K562 (cell line): Measurements from ENCODE around the gene ZBTB44. TPM values are rescaled to one million over a fixed set of nuclear protein-coding genes. Genes with fewer than 3 reads are reported as not detected.

ENCODE experiments used
- ASH1L ChIP-seq: fragments of 450-650 bp; IDR thresholded peaks from 2 replicates; pipeline ENCODE4 v1.6.1; 2018; ENCODE audit warnings: borderline replicate concordance, mild to moderate bottlenecking, low read depth; ENCODE audit not compliant: partially characterized antibody
- ATF1 ChIP-seq, 2 experiments: fragments of 450-650 bp in 1 of 2; IDR thresholded peaks; 2 replicates each; pipeline ENCODE4 v1.6.1; 2016; ENCODE audit warnings: missing compliant biosample characterization in 1 of 2, missing genetic modification characterization in 1 of 2
- ATF7 ChIP-seq: fragments of 450-650 bp; IDR thresholded peaks from 2 replicates; pipeline ENCODE4 v1.7.1; 2014; ENCODE audit warnings: mild to moderate bottlenecking, moderate library complexity
- CBFB ChIP-seq: sonication (generic); formaldehyde crosslinking; IDR thresholded peaks from 2 replicates; pipeline ENCODE4 v1.4.0; 2020; ENCODE audit warnings: mild to moderate bottlenecking, missing genetic modification reagents
- E2F3 ChIP-seq: fragments of 250-450 bp; sonication (Bioruptor Pico); IDR thresholded peaks from 2 replicates; pipeline ENCODE4 v1.4.0; 2020; ENCODE audit warnings: mild to moderate bottlenecking
- EHMT2 ChIP-seq: fragments of 450-650 bp; IDR thresholded peaks from 2 replicates; pipeline ENCODE4 v1.6.1; 2018; ENCODE audit warnings: antibody characterized with exemption
- ETV1 ChIP-seq: fragments of 450-650 bp; conservative IDR thresholded peaks from 2 replicates; pipeline ENCODE4 v1.6.1; 2016; ENCODE audit warnings: missing genetic modification characterization, control low read depth, low read depth, missing compliant biosample characterization
- HCFC1 ChIP-seq: IDR thresholded peaks from 2 replicates; pipeline ENCODE4 v1.6.1; 2012; ENCODE audit warnings: low read depth, low read length, improper control_type of control experiment
- HDAC1 ChIP-seq, 2 experiments: fragments of 450-650 bp; IDR thresholded peaks; 2 replicates each; pipeline ENCODE4 v1.6.1; 2016 to 2017; ENCODE audit warnings: inconsistent platforms in 1 of 2, mild to moderate bottlenecking in 1 of 2, moderate library complexity in 1 of 2
- KDM1A ChIP-seq, 2 experiments: fragments of 450-650 bp; IDR thresholded peaks; 2 replicates each; pipeline ENCODE4 v1.6.1; 2016; ENCODE audit warnings: mild to moderate bottlenecking in 2 of 2
- MAZ ChIP-seq, 2 experiments: fragments of 450-650 bp in 1 of 2; sonication (generic) in 1 of 2; formaldehyde crosslinking; IDR thresholded peaks in 1 of 2; conservative IDR thresholded peaks in 1 of 2; 2 replicates each; pipeline versions ENCODE4 v1.4.0 to v1.5.0; 2020; ENCODE audit warnings: mild to moderate bottlenecking in 1 of 2, missing genetic modification reagents in 1 of 2
- MEF2A ChIP-seq: IDR thresholded peaks from 2 replicates; pipeline ENCODE4 v1.6.1; 2011; ENCODE audit warnings: low read depth, mild to moderate bottlenecking, low read length, moderate library complexity; ENCODE audit not compliant: control insufficient read depth
- MYC ChIP-seq, 2 experiments: fragments of 250-450 bp in 1 of 2; sonication (Bioruptor Pico) in 1 of 2; IDR thresholded peaks; 2 replicates each; pipeline versions ENCODE4 v1.5.1 to v1.6.1; 2012 to 2021; ENCODE audit warnings: low read depth in 2 of 2, borderline replicate concordance in 1 of 2, improper control_type of control experiment in 1 of 2, low read length in 1 of 2, mild to moderate bottlenecking in 1 of 2, moderate library complexity in 1 of 2
- NONO ChIP-seq, 2 experiments: fragments of 200-400 bp in 1 of 2; fragments of 450-650 bp in 1 of 2; formaldehyde crosslinking in 1 of 2; IDR thresholded peaks; 2 replicates each; pipeline ENCODE4 v1.6.1; 2017; ENCODE audit warnings: low read depth in 2 of 2, mild to moderate bottlenecking in 2 of 2, moderate library complexity in 2 of 2, low read length in 1 of 2
- PML ChIP-seq: IDR thresholded peaks from 2 replicates; pipeline ENCODE4 v1.6.1; 2012; ENCODE audit warnings: low read length, inconsistent platforms
- TBP ChIP-seq: optimal IDR thresholded peaks from 2 replicates; pipeline ENCODE3; 2011; ENCODE audit warnings: low read depth, low read length, improper control_type of control experiment
- THAP12 ChIP-seq: fragments of 250-450 bp; sonication (Bioruptor Pico); IDR thresholded peaks from 2 replicates; pipeline ENCODE4 v1.9.0; 2021; ENCODE audit warnings: mild to moderate bottlenecking, inconsistent platforms
- TRIM24 ChIP-seq, 2 experiments: fragments of 450-650 bp; IDR thresholded peaks; 2 replicates each; pipeline ENCODE4 v1.6.1; 2016
- U2AF1 ChIP-seq: fragments of 200-400 bp; formaldehyde crosslinking; optimal IDR thresholded peaks from 2 replicates; pipeline ENCODE3; 2017; ENCODE audit warnings: mild to moderate bottlenecking, low read depth, low read length, moderate library complexity
- ZBTB17 ChIP-seq: fragments of 450-650 bp; formaldehyde crosslinking; IDR thresholded peaks from 2 replicates; pipeline ENCODE4 v1.4.0; 2020; ENCODE audit warnings: mild to moderate bottlenecking
- ZNF197 ChIP-seq: fragments of 200-800 bp; sonication (Bioruptor generic); IDR thresholded peaks from 2 replicates; pipeline ENCODE4 v1.6.1; 2016; ENCODE audit warnings: low read depth, missing genetic modification characterization, missing compliant biosample characterization
- ZNF274 ChIP-seq: IDR thresholded peaks from 2 replicates; pipeline ENCODE4 v1.6.1; 2011; ENCODE audit warnings: low read depth, mild to moderate bottlenecking, low read length, moderate library complexity, borderline replicate concordance
- ZNF717 ChIP-seq: fragments of 250-450 bp; sonication (Bioruptor Pico); IDR thresholded peaks from 2 replicates; pipeline ENCODE4 v1.5.0; 2021
- polyA plus RNA-seq, 8 experiments: library from polyadenylated mRNA; depleted of rRNA in 4 of 8; stranded (reverse) in 5 of 8; unstranded in 3 of 8; fragments of >200 nt; fragmentation: Nextera tagmentation in 2 of 8; fragmentation: Illumina TruSeq in 1 of 8; extraction: Ambion mirVana in 2 of 8; extraction: Trizol in 1 of 8; gene quantifications; 2 replicates each; pipeline versions ENCODE4 v1.2.1 to v1.2.3, GENCODE V29; 2011 to 2014; ENCODE audit warnings: inconsistent platforms in 1 of 8, missing spikeins in 1 of 8
- total RNA-seq, 7 experiments: library from RNA; depleted of rRNA in 6 of 7; stranded (reverse); fragments of >200 nt in 6 of 7; fragmentation: Illumina TruSeq in 2 of 7; extraction: Trizol in 2 of 7; gene quantifications; 2 replicates each; pipeline versions ENCODE4 v1.2.1 to v1.2.3, GENCODE V29; 2011 to 2021; ENCODE audit warnings: low replicate concordance in 1 of 7
- TF ChIP-seq, protein P1 (sequence below): fragments of 250-450 bp; sonication (Bioruptor Pico); IDR thresholded peaks from 2 replicates; pipeline ENCODE4 v1.5.0; 2020; ENCODE audit warnings: mild to moderate bottlenecking, borderline replicate concordance

The ZBTB44 gene
- total and polyA plus RNA-seq, 9 of the 15 experiments (the other 6 are each of a cell fraction or from before 2014, with no cell fraction given), result 4.7 to 27.1 (median 17.3) TPM

DNA sequence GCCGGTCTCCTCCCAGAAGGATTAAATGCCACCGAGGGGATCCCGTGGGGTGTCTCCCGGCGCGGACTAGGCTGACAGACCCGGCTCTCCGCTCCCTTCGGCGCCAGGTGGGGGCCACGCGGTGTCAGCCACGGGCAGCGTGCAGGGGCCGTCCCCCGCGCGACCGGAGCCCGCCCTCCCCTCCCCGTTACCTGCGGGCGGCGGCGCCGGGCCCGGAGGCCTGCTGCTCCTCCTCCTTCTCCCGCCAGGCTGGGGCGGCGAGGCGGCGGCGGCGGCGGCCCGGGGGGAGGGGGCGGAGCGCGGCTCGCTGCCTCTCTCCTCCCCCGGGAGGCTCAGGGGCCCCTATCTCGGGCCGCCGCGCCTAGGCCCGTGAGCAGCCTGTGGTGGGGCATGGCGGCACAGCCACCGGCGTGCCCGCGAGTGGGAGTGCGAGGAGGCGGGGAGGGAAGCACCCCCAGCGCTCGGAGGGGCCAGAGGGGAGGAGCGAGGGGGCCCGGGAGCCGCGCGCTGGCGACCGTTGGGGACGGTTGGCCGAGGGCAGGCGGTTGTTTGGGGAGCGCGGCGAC lies 450 bp downstream of the ZBTB44 start (continued):
- TF ChIP-seq ASH1L, result no peak
- no peak for TF ChIP-seq ETV1 (tag)
- no peak for TF ChIP-seq CBFB (CRISPR knock-in tag)
- TF ChIP-seq HDAC1 (IDR thresholded peaks at IDR 0.05), result peak in 1 of 2 experiments; percentile 6; a peak in 1 of 4 replicates
- peak; percentile 79 for TF ChIP-seq MYC (IDR thresholded peaks at IDR 0.05; ENCODE audit: low read depth, low read length)
- no peak for TF ChIP-seq MYC (CRISPR knock-in tag; IDR thresholded peaks at IDR 0.05; ENCODE audit: borderline replicate concordance, low read depth)
- TF ChIP-seq EHMT2, result no peak
- TF ChIP-seq ZNF274, result no peak
- TF ChIP-seq U2AF1, result peak; percentile 42
- no peak for TF ChIP-seq ATF1 (CRISPR knock-in tag; IDR thresholded peaks at IDR 0.05)
- 0 out of 2 replicates have a peak, but pooled peaks have one; percentile 12 for TF ChIP-seq ATF1 (tag; IDR thresholded peaks at IDR 0.05)
- peak in 1 of 2 experiments; percentile 52; a peak in 1 of 4 replicates for TF ChIP-seq KDM1A (IDR thresholded peaks at IDR 0.05)
- no peak for TF ChIP-seq TRIM24 (IDR thresholded peaks at IDR 0.05)
- TF ChIP-seq HCFC1, result 0 out of 2 replicates have a peak, but pooled peaks have one; percentile 23
- peak; percentile 23 for TF ChIP-seq TBP
- TF ChIP-seq ZNF717 (CRISPR knock-in tag), result no peak
- TF ChIP-seq NONO (IDR thresholded peaks at IDR 0.05; ENCODE audit: low read depth in 2 of 2, low read length in 1 of 2), result peak; percentile 86 to 93
- TF ChIP-seq ZBTB17 (CRISPR knock-in tag), result 0 out of 2 replicates have a peak, but pooled peaks have one; percentile 35
- TF ChIP-seq E2F3 (CRISPR knock-in tag), result peak; percentile 36; the same call in 1 of the 2 replicates
- peak; percentile 42 to 98; a peak in 3 of 4 replicates for TF ChIP-seq MAZ (CRISPR knock-in tag; conservative IDR thresholded peaks at IDR 0.05 in 1 of 2, IDR thresholded peaks at IDR 0.05 in 1 of 2)
- no peak for TF ChIP-seq ZNF197
- peak; percentile 26; the same call in 1 of the 2 replicates for TF ChIP-seq ATF7
- TF ChIP-seq MEF2A, result no peak
- TF ChIP-seq, protein P1, sequence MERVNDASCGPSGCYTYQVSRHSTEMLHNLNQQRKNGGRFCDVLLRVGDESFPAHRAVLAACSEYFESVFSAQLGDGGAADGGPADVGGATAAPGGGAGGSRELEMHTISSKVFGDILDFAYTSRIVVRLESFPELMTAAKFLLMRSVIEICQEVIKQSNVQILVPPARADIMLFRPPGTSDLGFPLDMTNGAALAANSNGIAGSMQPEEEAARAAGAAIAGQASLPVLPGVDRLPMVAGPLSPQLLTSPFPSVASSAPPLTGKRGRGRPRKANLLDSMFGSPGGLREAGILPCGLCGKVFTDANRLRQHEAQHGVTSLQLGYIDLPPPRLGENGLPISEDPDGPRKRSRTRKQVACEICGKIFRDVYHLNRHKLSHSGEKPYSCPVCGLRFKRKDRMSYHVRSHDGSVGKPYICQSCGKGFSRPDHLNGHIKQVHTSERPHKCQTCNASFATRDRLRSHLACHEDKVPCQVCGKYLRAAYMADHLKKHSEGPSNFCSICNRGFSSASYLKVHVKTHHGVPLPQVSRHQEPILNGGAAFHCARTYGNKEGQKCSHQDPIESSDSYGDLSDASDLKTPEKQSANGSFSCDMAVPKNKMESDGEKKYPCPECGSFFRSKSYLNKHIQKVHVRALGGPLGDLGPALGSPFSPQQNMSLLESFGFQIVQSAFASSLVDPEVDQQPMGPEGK (CRISPR knock-in tag), result no peak
- TF ChIP-seq PML, result no peak
- TF ChIP-seq THAP12 (CRISPR knock-in tag), result 0 out of 2 replicates have a peak, but pooled peaks have one; percentile 51
